HepG2 (cell line): ENCODE results near the gene TNIP1. TPM values are rescaled to one million over a fixed set of nuclear protein-coding genes. Genes with fewer than 3 reads are reported as not detected.

Source experiments
- BHLHE40 ChIP-seq: IDR thresholded peaks from 2 replicates; pipeline ENCODE4 v1.6.1; 2011; ENCODE audit warnings: low read length, improper control_type of control experiment
- CEBPB ChIP-seq: IDR thresholded peaks from 2 replicates; pipeline ENCODE4 v1.6.1; 2011; ENCODE audit warnings: low read depth, low read length, improper control_type of control experiment, borderline replicate concordance
- DBP ChIP-seq: sonication (generic); formaldehyde crosslinking; IDR thresholded peaks from 2 replicates; pipeline ENCODE4 v1.4.0; 2020; ENCODE audit warnings: missing genetic modification reagents; ENCODE audit errors: not compliant biosample characterization
- JDP2 ChIP-seq: sonication (generic); formaldehyde crosslinking; IDR thresholded peaks from 2 replicates; pipeline ENCODE4 v1.8.1; 2022; ENCODE audit warnings: missing genetic modification reagents, borderline replicate concordance
- MAZ ChIP-seq, 2 experiments: sonication (generic) in 1 of 2; formaldehyde crosslinking in 1 of 2; IDR thresholded peaks; 2 replicates each; pipeline versions ENCODE4 v1.5.0 to v1.6.1; 2012 to 2020; ENCODE audit warnings: low read depth in 2 of 2, mild to moderate bottlenecking in 2 of 2, borderline replicate concordance in 1 of 2, improper control_type of control experiment in 1 of 2, low read length in 1 of 2, missing genetic modification reagents in 1 of 2, moderate library complexity in 1 of 2
- REPIN1 ChIP-seq: sonication (generic); formaldehyde crosslinking; IDR thresholded peaks from 2 replicates; pipeline ENCODE4 v1.8.0; 2022; ENCODE audit warnings: missing genetic modification reagents, low read depth, mild to moderate bottlenecking, borderline replicate concordance
- SUZ12 ChIP-seq: fragments of 150-350 bp; IDR thresholded peaks from 2 replicates; pipeline ENCODE4 v1.6.1; 2014; ENCODE audit warnings: low read depth, low read length
- TCF7 ChIP-seq: sonication (generic); IDR thresholded peaks from 2 replicates; pipeline ENCODE4 v1.6.1; 2016; ENCODE audit warnings: antibody characterized with exemption, low read depth
- THYN1 ChIP-seq: sonication (generic); formaldehyde crosslinking; IDR thresholded peaks from 2 replicates; pipeline ENCODE4 v1.8.1; 2023; ENCODE audit warnings: low read depth, mild to moderate bottlenecking, moderate library complexity, missing genetic modification reagents, borderline replicate concordance
- WIZ ChIP-seq: sonication (generic); formaldehyde crosslinking; IDR thresholded peaks from 2 replicates; pipeline ENCODE4 v1.5.1; 2020; ENCODE audit warnings: mild to moderate bottlenecking, missing genetic modification reagents
- ZKSCAN1 ChIP-seq: fragments of 150-350 bp; IDR thresholded peaks from 2 replicates; pipeline ENCODE4 v1.6.1; 2014; ENCODE audit warnings: low read length
- ZNF513 ChIP-seq: sonication (generic); formaldehyde crosslinking; conservative IDR thresholded peaks from 2 replicates; pipeline ENCODE4 v1.5.0; 2020; ENCODE audit warnings: missing genetic modification reagents
- ZNF710 ChIP-seq: sonication (generic); formaldehyde crosslinking; IDR thresholded peaks from 2 replicates; pipeline ENCODE4 v1.5.0; 2020; ENCODE audit warnings: mild to moderate bottlenecking, missing genetic modification reagents, borderline replicate concordance
- polyA plus RNA-seq, 8 experiments: library from polyadenylated mRNA; depleted of rRNA in 3 of 8; stranded (reverse) in 7 of 8; unstranded in 1 of 8; fragments of >200 nt; fragmentation: Illumina TruSeq in 4 of 8; extraction: Trizol in 4 of 8; gene quantifications; 2 replicates each; pipeline versions ENCODE4 v1.2.1 to v1.2.3, GENCODE V29; 2011 to 2016; ENCODE audit warnings: low read depth in 4 of 8, missing spikeins in 1 of 8, mixed read lengths in 1 of 8; ENCODE audit not compliant: insufficient read depth in 1 of 8
- total RNA-seq, 5 experiments: library from RNA; depleted of rRNA; stranded (reverse); fragments of >200 nt; fragmentation: Illumina TruSeq; extraction: Trizol; gene quantifications; 2 replicates each; pipeline ENCODE4 v1.2.3, GENCODE V29; 2016; ENCODE audit warnings: low read depth in 1 of 5
- TF ChIP-seq, protein P1 (sequence below): sonication (generic); formaldehyde crosslinking; IDR thresholded peaks from 2 replicates; pipeline ENCODE4 v1.8.0; 2022; ENCODE audit warnings: mild to moderate bottlenecking, missing genetic modification reagents, moderate library complexity
- TF ChIP-seq, protein P2 (sequence below): sonication (generic); formaldehyde crosslinking; IDR thresholded peaks from 2 replicates; pipeline ENCODE4 v1.9.0; 2021; ENCODE audit warnings: missing genetic modification reagents, borderline replicate concordance

Gene TNIP1
- total and polyA plus RNA-seq, 2 of the 13 experiments (the other 11 are each of a cell fraction or from before 2014, with no cell fraction given): 26.2 to 45.9 TPM

DNA sequence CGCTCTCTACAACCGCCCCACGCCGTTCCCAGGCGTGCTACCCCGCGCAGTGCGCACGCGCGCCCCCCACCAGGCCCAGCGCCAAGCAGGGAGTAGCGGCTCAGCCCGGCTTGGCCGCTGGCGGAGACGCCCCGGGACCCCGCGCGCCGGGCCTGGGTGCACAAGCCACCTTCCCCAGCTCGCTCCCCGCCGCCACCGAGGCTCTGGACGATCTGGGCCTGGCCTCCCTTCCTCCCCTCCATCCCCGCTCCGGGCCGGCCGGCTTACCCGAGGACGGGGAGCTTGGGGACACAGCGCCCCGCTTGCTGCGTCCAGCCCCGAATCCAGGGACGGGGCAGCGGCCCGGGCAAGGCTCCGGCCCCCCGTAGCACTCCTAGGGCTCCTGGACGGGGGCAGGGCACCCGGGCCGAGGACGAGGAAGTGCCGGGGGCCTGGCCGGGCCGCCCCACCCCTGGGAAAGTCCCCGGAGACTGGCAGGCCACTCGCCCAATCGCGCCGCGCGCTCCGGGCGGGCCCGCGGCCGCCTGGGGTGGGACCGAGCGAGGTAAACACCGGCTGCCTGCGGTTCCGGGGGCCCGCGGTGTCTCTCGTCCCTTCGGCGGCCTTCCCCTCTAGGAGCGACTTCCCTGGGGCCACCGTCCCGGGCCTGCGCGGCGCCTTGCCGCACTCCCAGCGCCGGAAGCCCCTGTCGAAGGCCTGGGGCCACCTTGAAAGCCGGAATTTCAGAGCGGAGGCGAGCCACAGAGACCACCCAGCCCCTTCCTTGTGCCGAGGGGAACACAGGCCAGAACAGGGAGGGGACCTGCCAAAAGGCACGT, at the start of gene TNIP1 (continued):
- peak; percentile 64; the same call in 1 of the 2 replicates for TF ChIP-seq ZNF710
- TF ChIP-seq, protein P1, sequence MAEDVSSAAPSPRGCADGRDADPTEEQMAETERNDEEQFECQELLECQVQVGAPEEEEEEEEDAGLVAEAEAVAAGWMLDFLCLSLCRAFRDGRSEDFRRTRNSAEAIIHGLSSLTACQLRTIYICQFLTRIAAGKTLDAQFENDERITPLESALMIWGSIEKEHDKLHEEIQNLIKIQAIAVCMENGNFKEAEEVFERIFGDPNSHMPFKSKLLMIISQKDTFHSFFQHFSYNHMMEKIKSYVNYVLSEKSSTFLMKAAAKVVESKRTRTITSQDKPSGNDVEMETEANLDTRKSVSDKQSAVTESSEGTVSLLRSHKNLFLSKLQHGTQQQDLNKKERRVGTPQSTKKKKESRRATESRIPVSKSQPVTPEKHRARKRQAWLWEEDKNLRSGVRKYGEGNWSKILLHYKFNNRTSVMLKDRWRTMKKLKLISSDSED (CRISPR knock-in tag): no peak
- TF ChIP-seq WIZ (CRISPR knock-in tag): peak; percentile 72; the same call in 1 of the 2 replicates
- peak; percentile 17; the same call in 1 of the 2 replicates for TF ChIP-seq MAZ (IDR thresholded peaks at IDR 0.05; ENCODE audit: borderline replicate concordance, low read depth, low read length)
- TF ChIP-seq MAZ (CRISPR knock-in tag; IDR thresholded peaks at IDR 0.05; ENCODE audit: low read depth): peak; percentile 82
- no peak for TF ChIP-seq THYN1
- no peak; the same call in 1 of the 2 replicates for TF ChIP-seq REPIN1 (CRISPR knock-in tag)
- peak; percentile 16 for TF ChIP-seq DBP (CRISPR knock-in tag)
- no peak for TF ChIP-seq ZKSCAN1
- no peak for TF ChIP-seq TCF7
- no peak for TF ChIP-seq BHLHE40
- TF ChIP-seq, protein P2, sequence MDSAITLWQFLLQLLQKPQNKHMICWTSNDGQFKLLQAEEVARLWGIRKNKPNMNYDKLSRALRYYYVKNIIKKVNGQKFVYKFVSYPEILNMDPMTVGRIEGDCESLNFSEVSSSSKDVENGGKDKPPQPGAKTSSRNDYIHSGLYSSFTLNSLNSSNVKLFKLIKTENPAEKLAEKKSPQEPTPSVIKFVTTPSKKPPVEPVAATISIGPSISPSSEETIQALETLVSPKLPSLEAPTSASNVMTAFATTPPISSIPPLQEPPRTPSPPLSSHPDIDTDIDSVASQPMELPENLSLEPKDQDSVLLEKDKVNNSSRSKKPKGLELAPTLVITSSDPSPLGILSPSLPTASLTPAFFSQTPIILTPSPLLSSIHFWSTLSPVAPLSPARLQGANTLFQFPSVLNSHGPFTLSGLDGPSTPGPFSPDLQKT (CRISPR knock-in tag): no peak
- TF ChIP-seq SUZ12: no peak
- TF ChIP-seq CEBPB: no peak
- TF ChIP-seq JDP2 (CRISPR knock-in tag): no peak; the same call in 1 of the 2 replicates
- TF ChIP-seq ZNF513 (CRISPR knock-in tag): no peak; the same call in 1 of the 2 replicates
